ENCODE measurements around the gene COL21A1. TPM values are rescaled to one million over a fixed set of nuclear protein-coding genes. Genes with fewer than 3 reads are reported as not detected.

The COL21A1 gene
- total RNA-seq, 1 experiment from 2014 or later: 1.8 TPM

- H3K9ac ChIP-seq (ENCODE audit: extremely low read depth, insufficient read length, low read length): no peak overlapping the region
- no peak overlapping the region for H2BK120ac ChIP-seq (ENCODE audit: low read depth, low read length, poor library complexity, severe bottlenecking)
- no peak overlapping the region for H3K27ac ChIP-seq (ENCODE audit: insufficient read length, low read depth, low read length)
- no peaks in the 10 kb centered on the region for H3K27me3 Mint-ChIP-seq (ENCODE audit: low read depth)
- H4K91ac ChIP-seq (ENCODE audit: insufficient read length, low read depth, low read length): no peak overlapping the region
- H2BK5ac ChIP-seq (ENCODE audit: insufficient read length, low read length): no peak overlapping the region
- H3K14ac ChIP-seq (ENCODE audit: insufficient read depth, low read length): no peak overlapping the region
- H3K23me2 ChIP-seq (ENCODE audit: insufficient read length, low read depth, low read length, poor library complexity, severe bottlenecking): no peaks in the 10 kb centered on the region
- H3T11ph ChIP-seq (ENCODE audit: low read length): no peak overlapping the region
- H2BK15ac ChIP-seq (ENCODE audit: low read depth, low read length): no peak overlapping the region
- no peak overlapping the region for H4K8ac ChIP-seq (replicated peaks; ENCODE audit: insufficient read length, low read depth, low read length)
- H4K5ac ChIP-seq (ENCODE audit: insufficient read length, low read depth, low read length): no peak overlapping the region
- H3K4ac ChIP-seq (ENCODE audit: low read depth, low read length): no peak overlapping the region
- H3K27me3 ChIP-seq (ENCODE audit: insufficient read depth, low read length): no peaks in the 10 kb centered on the region
- no peak overlapping the region for H2BK12ac ChIP-seq (ENCODE audit: insufficient read length, low read depth, low read length)
- no peaks in the 10 kb centered on the region for H4K20me1 ChIP-seq (ENCODE audit: control insufficient read depth, insufficient read depth, insufficient read length)
- H3K27ac Mint-ChIP-seq: no peak overlapping the region; a peak in 1 of 7 replicates
- H2AK5ac ChIP-seq (ENCODE audit: insufficient read length, low read length): no peak overlapping the region
- H3K56ac ChIP-seq (ENCODE audit: insufficient read length, low read depth, low read length): no peak overlapping the region
- H3K18ac ChIP-seq (ENCODE audit: insufficient read length, low read depth, low read length): no peak overlapping the region
- H3K36me3 Mint-ChIP-seq (ENCODE audit: insufficient read depth in 1 of 3, low read depth in 3 of 3): peaks cover 4 to 25% (median 8%) of the 10 kb centered on the region in 3 experiments; a peak in 6 of 7 replicates
- H2AFZ ChIP-seq (ENCODE audit: low read length): no peak overlapping the region
- no peaks in the 10 kb centered on the region for H3K4me1 Mint-ChIP-seq
- WGBS (ENCODE audit: extremely low coverage, insufficient read length, low lambda C conversion rate): no CpG with 5 or more reads among the region's 4 CpGs
- no peaks in the 10 kb centered on the region for H3K79me1 ChIP-seq (ENCODE audit: insufficient read depth, low read depth, low read length, poor library complexity, severe bottlenecking)
- H3K4me1 ChIP-seq (ENCODE audit: insufficient read depth, low read length): no peaks in the 10 kb centered on the region
- no peak overlapping the region for H2BK20ac ChIP-seq (ENCODE audit: low read depth, low read length, poor library complexity, severe bottlenecking)
- no peaks in the 10 kb centered on the region for H3K9me3 ChIP-seq (ENCODE audit: control insufficient read depth, low read depth, low read length)
- no peak overlapping the region for H3K23ac ChIP-seq (ENCODE audit: insufficient read length, low read depth, low read length)
- no peaks in the 10 kb centered on the region for H3K79me2 ChIP-seq (ENCODE audit: insufficient read depth, low read length)
- no peak overlapping the region for H3K4me2 ChIP-seq (ENCODE audit: insufficient read depth, insufficient read length, low read length)
- TF ChIP-seq, protein P1, sequence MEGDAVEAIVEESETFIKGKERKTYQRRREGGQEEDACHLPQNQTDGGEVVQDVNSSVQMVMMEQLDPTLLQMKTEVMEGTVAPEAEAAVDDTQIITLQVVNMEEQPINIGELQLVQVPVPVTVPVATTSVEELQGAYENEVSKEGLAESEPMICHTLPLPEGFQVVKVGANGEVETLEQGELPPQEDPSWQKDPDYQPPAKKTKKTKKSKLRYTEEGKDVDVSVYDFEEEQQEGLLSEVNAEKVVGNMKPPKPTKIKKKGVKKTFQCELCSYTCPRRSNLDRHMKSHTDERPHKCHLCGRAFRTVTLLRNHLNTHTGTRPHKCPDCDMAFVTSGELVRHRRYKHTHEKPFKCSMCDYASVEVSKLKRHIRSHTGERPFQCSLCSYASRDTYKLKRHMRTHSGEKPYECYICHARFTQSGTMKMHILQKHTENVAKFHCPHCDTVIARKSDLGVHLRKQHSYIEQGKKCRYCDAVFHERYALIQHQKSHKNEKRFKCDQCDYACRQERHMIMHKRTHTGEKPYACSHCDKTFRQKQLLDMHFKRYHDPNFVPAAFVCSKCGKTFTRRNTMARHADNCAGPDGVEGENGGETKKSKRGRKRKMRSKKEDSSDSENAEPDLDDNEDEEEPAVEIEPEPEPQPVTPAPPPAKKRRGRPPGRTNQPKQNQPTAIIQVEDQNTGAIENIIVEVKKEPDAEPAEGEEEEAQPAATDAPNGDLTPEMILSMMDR (conservative IDR thresholded peaks at IDR 0.05): no peak
- no peak overlapping the region for H3K4me3 Mint-ChIP-seq
- no peak for DNase-seq
- peaks cover 16 to 20% of the 10 kb centered on the region in 2 experiments for H3K9me3 Mint-ChIP-seq
Observed at GRCh38 chr6:56155634-56156141, 91.7 kb downstream of the COL21A1 start.
